ENCODE measurements around the gene EIF4E3. TPM values are rescaled to one million over a fixed set of nuclear protein-coding genes. Genes with fewer than 3 reads are reported as not detected.

The EIF4E3 gene
- polyA plus RNA-seq, 1 donor (not counting 4 experiments of a cell fraction or from before 2014, with no cell fraction given): 2.2 TPM

GRCh38 chr3:71760140-71760539 lies 34.9 kb upstream of the EIF4E3 start:
- Histone ChIP-seq H2AFZ (ENCODE audit: control insufficient read depth, low read length) (no peak overlapping the region), H3K4me3 (ENCODE audit: control insufficient read depth in 2 of 3, extremely low read depth in 1 of 3, insufficient read depth in 2 of 3, low read depth in 1 of 3, low read length in 3 of 3) (no peak overlapping the region), H3K79me2 (ENCODE audit: control insufficient read depth, insufficient read depth, low read length) (no peaks in the 10 kb centered on the region), H3K4me1 (ENCODE audit: control insufficient read depth, extremely low read depth, insufficient read depth, low read length) (no peaks in the 10 kb centered on the region), H3K9me3 (ENCODE audit: control insufficient read depth, low read depth, low read length) (no peaks in the 10 kb centered on the region), H3K9ac (ENCODE audit: control insufficient read depth, extremely low read depth, insufficient read depth, low read length) (no peak overlapping the region), H3K27me3 (ENCODE audit: control insufficient read depth, extremely low read depth, insufficient read depth, low read length) (peaks cover 26% of the 10 kb centered on the region), H3K4me2 (ENCODE audit: control insufficient read depth, extremely low read depth, insufficient read depth, low read depth, low read length) (no peak overlapping the region), H3K36me3 (ENCODE audit: control insufficient read depth in 2 of 2, extremely low read depth in 1 of 2, insufficient read depth in 2 of 2, low read length in 2 of 2) (no peaks in the 10 kb centered on the region), H3K9me1 (ENCODE audit: control insufficient read depth, extremely low read depth, insufficient read depth, low read length) (no peaks in the 10 kb centered on the region), H4K20me1 (ENCODE audit: control insufficient read depth, extremely low read depth, insufficient read depth, low read length) (no peaks in the 10 kb centered on the region), H3K27ac (ENCODE audit: control insufficient read depth, insufficient read depth, low read length) (no peak overlapping the region)
- TF ChIP-seq CTCF (optimal IDR thresholded peaks at IDR 0.05 in 1 of 3, IDR thresholded peaks at IDR 0.05 in 1 of 3, conservative IDR thresholded peaks at IDR 0.05 in 1 of 3; ENCODE audit: extremely low read depth in 1 of 3, insufficient read depth in 2 of 3, low read length in 3 of 3): no peak
- no peak for TF ChIP-seq EZH2 (IDR thresholded peaks at IDR 0.05; ENCODE audit: low read length)
- dilution Hi-C loops (cut with MboI; ENCODE audit: extremely low pct_ligation_motif_present, low sequenced_read_pairs): no loop called here
- no peak for DNase-seq (ENCODE audit: low read depth, low spot score)
- no peak for FAIRE-seq

GRCh38 chr3:71759401-71759800 lies 34.2 kb upstream of the EIF4E3 start:
- no peaks in the 10 kb centered on the region for H4K20me1 ChIP-seq (ENCODE audit: control insufficient read depth, extremely low read depth, insufficient read depth, low read length)
- no peak for FAIRE-seq
- H3K9me3 ChIP-seq (ENCODE audit: control insufficient read depth, low read depth, low read length): no peaks in the 10 kb centered on the region
- no peaks in the 10 kb centered on the region for H3K4me1 ChIP-seq (ENCODE audit: control insufficient read depth, extremely low read depth, insufficient read depth, low read length)
- no peak for DNase-seq (ENCODE audit: low read depth, low spot score)
- H3K27me3 ChIP-seq (ENCODE audit: control insufficient read depth, extremely low read depth, insufficient read depth, low read length): peaks cover 33% of the 10 kb centered on the region
- H3K9ac ChIP-seq (ENCODE audit: control insufficient read depth, extremely low read depth, insufficient read depth, low read length): no peak overlapping the region
- no peaks in the 10 kb centered on the region for H3K9me1 ChIP-seq (ENCODE audit: control insufficient read depth, extremely low read depth, insufficient read depth, low read length)
- no peaks in the 10 kb centered on the region for H3K79me2 ChIP-seq (ENCODE audit: control insufficient read depth, insufficient read depth, low read length)
- H2AFZ ChIP-seq (ENCODE audit: control insufficient read depth, low read length): no peak overlapping the region
- dilution Hi-C loops (cut with MboI; ENCODE audit: extremely low pct_ligation_motif_present, low sequenced_read_pairs): no loop called here
- H3K36me3 ChIP-seq (ENCODE audit: control insufficient read depth in 2 of 2, extremely low read depth in 1 of 2, insufficient read depth in 2 of 2, low read length in 2 of 2): no peaks in the 10 kb centered on the region
- TF ChIP-seq EZH2 (IDR thresholded peaks at IDR 0.05; ENCODE audit: low read length): no peak
- no peak for TF ChIP-seq CTCF (optimal IDR thresholded peaks at IDR 0.05 in 1 of 3, IDR thresholded peaks at IDR 0.05 in 1 of 3, conservative IDR thresholded peaks at IDR 0.05 in 1 of 3; ENCODE audit: extremely low read depth in 1 of 3, insufficient read depth in 2 of 3, low read length in 3 of 3)
- H3K27ac ChIP-seq (ENCODE audit: control insufficient read depth, insufficient read depth, low read length): no peak overlapping the region
- H3K4me2 ChIP-seq (ENCODE audit: control insufficient read depth, extremely low read depth, insufficient read depth, low read depth, low read length): no peak overlapping the region
- no peak overlapping the region for H3K4me3 ChIP-seq (ENCODE audit: control insufficient read depth in 2 of 3, extremely low read depth in 1 of 3, insufficient read depth in 2 of 3, low read depth in 1 of 3, low read length in 3 of 3)
